IPS-NIHi11 (cell line): Measurements from ENCODE around the gene GABPA.
"Not testable (repeated sequence)": the region's sequence is repeated elsewhere in the genome, so short reads cannot be mapped to it uniquely, and the experiment has no call there.

Source experiments
- DNase-seq: peaks from one replicate; pipeline ENCODE4 v3.0.0; 2012; ENCODE audit warnings: mixed read lengths, low spot score

GABPA gene

DNA sequence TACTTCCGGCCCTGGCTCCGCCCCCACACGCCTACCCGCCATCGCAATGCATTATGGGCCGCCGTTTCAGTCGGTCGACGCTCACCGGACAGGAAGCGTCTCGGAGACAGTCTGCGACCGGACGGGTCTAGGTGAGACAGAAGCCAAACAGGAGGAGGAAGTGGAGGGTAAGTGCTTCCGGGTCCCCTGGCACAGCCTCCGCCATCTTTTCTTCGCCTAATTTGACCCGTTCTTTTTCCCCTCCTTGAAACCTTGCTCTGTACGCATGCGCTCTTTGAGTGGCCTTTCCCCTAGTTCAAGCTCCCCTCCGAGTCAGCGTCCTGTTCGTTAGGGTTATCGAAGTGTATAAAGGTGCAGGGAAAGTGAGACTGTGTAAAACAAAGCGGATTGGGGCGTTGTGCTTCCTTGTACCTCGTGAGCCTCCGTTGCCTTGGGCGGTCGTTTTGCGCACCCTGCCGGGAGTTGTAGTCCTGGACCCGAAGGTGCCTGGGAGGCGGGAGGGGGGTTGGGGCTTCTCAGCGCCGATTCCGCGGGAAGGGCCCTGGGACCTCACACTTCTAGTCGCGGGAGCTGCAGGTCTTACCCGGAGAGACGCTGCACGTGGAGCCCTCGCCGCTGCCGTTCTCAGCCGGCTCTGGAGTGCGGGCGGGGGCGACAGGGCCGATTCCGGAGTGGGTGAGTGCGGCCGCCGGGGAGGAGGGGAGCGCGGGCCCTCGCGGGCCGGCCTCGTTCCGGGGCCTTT lies at the start of gene GABPA, which contains the start of gene ATP5PF:
Gene GABPA (plus strand): TSS at position 69 of the 742 bp plus-strand sequence. CDS start 6,627 bp downstream, outside the sequence.
Gene ATP5PF (minus strand): TSS at position 1 of the 742 bp plus-strand sequence. CDS start 5,110 bp downstream, outside the sequence.
- peak; percentile 87 for DNase-seq

DNA sequence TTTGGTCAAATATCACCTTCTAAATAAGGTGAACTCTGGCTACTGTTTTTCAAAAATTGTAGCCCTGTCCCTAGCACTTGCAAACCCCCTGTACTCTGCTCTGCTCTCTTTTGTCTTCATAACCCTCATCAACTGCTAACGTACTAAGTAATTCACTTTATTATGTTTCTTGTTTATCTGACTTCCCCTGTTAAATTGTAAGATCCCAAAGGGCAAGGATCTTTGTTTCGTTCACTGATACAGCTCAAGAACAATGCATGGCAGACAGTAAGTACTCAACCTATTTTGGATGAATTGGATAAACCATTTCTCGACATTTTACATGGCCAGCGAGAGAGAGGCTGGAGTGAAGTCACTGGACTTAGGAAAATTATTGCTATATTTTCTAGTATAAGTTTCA lies 47.0 kb upstream of the GABPA start:
- no peak for DNase-seq

DNA sequence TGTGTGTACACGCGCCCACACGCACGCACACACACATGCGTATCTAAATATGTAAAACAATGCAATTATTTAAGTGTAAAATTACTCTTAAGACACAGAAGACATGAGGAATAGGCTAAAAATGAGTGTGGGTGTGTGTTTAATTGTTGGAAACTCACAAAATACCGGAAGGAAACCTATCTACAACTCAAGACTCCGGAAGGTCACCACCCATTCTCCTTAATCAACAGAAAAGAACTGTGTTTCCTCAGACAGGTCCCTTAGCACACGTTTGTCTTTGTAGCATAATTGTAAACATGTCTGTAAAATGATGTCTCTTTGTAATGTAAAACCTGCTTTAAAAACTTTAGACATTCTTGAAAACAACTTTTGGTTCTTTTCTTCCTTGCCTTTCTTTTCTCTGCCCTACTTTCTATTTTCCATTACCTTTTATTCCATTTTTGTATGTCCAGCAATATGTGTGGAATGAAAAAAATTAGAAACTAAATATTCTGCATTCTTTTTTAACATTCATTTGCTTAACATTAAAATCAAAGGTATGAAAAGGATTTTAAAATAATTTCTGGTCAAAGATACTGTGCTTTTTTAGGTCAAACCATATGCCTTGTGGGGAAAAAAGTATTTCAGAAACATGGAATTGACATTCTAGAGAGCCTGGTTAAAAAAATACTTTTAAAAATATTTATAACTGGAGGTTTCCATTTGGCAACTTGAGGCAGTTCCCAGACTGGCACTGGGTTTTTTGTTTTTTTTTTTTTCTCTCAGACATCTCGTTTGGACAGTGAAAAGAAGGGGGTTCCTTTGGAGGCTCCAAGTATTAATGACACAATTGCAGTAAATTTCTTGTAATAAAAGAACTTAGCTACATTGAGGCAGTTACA lies 46.3 kb upstream of the GABPA start:
- DNase-seq, result no peak

DNA sequence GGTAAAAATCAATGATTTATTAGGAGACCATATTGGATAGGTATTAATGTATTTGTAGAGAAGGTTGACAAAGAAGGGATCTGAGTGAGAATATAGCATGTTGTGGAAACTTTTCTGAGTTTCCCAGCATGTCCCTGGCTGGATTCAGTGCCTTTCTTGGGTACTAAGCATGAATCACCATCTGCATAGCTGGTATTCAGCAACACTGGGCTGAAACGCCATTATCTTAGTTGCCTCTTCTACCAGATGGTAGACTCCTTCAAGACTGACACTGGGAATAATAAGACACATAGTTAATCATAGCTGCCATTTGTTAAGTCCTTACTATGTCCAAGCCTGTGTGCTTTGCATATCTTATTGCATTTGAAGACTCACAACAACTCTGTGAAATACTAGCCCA lies 45.5 kb upstream of the GABPA start:
- DNase-seq, result no peak

DNA sequence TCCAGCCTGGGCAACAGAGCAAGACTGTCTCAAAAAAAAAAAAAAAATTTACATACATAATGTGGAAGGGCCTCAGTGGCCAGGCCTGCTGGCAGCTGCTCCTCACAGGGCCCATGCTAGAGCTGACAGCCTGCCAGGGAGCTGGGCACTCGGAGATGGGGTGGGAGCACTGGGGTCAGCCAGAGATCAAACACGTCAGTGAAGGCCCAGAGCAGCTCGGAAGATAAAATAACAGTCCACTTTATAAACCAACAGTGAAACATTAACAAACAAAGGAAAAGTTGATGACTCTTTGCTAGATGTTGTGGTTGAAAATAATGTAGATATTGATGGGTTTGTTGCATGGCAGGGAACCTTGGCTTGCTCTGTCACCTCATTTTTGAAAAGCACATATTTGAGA lies 42.8 kb upstream of the GABPA start:
- DNase-seq, result no peak

DNA sequence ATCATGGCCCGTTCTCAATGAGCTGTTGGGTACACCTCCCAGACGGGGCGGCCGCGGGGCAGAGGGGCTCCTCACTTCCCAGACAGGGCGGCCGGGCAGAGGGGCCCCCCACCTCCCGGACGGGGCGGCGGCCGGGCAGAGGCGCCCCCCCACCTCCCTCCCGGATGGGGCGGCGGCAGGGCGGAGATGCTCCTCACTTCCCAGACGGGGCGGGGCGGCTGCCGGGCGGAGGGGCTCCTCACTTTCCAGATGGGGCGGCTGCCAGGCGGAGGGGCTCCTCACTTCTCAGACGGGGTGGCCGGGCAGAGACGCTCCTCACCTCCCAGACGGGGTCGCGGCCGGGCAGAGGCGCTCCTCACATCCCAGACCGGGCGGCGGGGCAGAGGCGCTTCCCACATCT lies 39.3 kb upstream of the GABPA start:
- DNase-seq, result not testable (repeated sequence)

DNA sequence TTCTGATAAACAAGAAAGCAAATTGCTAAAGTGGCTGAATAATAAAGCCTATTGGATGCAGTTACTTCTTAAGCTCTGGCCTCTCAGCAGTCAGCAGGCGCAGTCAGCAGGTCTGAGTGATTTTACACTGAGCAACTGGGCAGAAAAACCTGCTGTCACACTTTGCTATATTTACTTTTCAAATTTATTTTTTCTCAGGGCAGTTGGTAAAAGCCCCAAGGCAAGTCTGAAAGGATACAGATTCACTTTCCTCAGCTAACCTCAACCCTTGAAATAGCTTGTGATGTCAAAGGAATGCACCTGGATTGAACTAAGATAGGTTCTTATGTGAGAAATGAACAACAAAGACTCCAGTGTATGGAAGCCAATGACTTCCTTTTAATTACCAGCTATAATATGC lies 34.0 kb upstream of the GABPA start:
- DNase-seq, result no peak

DNA sequence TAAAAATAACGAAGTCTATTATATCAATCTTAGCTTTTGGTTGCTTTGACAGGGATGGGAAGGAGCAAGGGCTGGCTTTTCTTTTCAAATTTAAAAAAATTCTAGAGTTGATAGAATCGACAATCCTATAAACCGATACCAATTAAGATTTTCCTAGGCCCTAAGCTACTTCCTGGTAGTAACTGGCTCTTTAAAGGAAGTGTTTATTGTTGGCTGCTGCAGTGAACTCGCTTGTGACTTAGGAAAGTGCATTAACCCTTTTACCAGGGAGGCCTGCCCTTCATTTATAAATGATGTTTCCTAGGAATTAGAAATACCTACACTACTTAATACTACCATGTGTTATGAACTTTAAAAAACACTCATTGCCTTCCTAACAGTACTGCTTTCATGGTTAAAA lies 33.2 kb upstream of the GABPA start:
- no peak for DNase-seq

DNA sequence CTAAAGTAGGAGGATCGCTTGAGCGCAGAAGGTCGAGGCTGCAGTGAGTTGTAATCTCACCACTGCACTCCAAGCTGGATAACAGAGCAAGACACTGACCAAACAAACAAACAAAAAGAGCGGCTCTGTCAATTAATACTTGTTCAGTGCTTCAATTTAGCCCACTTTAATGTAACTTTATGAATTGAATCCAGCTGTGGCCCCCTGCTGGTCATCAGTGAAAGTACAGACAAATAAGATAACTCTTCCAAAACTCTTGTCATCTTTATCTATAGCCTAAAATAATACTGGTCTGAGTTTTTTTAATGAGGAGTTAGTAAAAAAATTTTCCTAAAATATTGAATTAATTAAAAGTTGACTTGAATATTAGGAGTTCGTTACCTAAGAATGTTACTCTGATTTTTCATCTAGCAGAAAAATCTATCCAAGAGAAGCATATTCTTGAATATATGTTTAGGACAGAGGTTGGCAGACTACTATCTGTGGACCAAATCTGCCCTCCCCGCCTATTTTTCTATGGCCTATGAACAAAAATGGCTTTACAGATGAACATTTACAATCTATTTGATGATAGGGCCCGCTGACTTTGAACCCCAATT lies 26.2 kb upstream of the GABPA start:
- peak; percentile 25 for DNase-seq

DNA sequence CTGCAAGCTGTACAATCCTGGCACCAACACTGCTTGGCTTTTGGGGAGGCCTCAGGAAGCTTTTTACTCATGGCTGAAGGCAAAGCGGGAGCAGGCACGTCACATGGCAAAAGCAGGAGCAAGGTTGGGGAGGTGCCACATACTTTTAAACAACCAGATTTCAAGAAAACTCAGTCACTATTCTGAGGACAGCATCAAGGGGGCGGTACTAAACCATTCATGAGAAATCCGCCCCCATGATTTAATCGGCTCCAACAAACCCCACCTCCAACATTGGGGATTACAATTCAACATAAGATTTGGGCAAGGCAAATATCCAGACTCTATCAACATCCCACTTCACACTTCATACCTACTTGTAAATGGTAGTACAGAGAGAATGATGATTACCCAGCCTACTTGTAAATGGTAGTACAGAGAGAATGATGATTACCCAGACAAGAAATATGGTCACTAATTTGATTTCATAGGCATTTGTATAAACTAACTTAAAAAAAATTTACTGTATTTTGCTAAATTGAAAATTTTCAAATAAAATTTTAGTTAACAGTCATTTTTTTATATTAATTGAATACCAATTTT lies 25.0 kb upstream of the GABPA start:
- DNase-seq, result no peak

DNA sequence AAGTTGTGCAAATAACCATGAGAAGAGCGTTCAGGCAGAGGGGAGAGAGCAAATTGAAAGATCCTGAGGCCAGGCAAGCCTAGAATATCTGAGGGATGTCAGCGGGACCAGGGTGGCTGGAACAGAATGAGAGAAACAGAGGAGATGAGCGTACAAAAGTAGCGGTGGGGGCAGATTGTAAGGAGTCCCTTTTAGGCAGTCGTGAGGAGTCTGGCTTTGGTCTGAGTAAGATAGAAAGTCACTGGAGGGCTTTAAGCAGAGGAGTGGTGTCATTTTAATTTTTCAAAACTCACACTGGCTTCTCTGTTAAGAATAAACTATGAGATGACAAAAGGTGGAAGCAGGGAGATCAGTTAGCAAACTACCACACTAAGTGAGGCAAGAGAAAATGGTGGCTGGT lies 24.2 kb upstream of the GABPA start:
- no peak for DNase-seq

DNA sequence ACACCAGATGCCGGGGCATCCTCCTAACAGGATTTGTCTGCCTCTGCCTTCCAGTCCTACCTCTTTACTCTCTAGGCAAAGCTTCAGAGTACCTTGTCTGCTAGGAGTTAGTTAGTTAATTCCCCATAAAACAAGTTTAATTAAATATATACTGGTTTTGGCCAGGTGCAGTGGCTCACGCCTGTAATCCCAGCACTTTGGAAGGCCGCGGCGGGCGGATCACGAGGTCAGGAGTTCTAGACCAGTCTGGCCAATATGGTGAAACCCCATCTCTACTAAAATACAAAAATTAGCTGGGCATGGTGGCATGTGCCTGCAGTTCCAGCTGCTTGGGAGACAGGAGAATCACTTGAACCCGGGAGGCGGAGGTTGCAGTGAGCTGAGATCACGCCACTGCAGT lies 20.7 kb upstream of the GABPA start:
- not testable (repeated sequence) for DNase-seq

DNA sequence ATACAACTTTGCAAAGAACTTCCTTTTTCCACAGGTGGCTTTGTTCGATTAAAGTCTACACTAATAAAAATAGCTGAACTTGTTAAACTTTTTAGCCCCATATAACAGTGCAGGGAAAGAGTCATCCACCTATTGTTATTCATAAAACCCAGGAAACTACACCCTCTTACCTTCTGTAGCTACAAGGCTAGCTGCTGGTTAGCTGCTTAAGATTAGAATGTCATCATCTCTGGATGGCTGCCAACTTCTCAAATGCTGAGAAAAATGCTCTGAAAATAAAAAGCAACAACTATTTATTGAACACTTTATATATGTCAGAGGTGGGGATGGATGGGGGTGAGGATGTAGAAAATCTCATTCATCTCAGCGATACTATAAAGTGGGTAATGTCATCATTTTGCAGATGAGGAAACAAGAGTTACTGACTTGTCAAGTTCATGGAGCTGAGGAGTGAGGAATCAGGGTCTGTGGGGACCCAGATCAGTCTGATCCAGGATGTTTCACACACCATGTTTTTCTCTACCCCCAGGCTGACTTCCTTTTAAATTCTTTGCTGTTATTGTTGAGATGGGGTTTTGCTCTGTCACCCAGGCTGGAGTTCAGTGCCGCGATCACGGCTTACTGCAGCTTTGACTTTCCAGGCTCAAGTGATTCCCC lies 17.2 kb upstream of the GABPA start:
- DNase-seq, result no peak

DNA sequence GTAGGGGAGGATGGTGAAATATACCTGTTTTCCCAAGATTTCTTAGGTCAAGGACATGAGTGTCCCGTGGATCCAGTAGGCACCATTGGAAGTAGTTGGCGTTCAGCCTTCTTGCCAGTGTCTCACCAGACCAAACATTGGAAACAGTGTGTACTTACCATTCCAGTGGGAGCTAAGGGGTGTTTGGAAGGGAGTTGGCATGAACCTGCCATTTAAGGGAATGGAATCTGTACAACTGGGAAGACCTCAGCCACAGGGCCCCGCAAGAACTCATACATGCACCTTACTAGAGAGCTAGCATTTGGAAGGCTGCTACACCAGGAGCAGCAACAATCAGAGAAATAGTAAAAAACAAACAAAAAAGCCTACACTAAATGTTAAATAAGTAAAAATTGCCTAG lies 12.8 kb upstream of the GABPA start:
- DNase-seq, result no peak

DNA sequence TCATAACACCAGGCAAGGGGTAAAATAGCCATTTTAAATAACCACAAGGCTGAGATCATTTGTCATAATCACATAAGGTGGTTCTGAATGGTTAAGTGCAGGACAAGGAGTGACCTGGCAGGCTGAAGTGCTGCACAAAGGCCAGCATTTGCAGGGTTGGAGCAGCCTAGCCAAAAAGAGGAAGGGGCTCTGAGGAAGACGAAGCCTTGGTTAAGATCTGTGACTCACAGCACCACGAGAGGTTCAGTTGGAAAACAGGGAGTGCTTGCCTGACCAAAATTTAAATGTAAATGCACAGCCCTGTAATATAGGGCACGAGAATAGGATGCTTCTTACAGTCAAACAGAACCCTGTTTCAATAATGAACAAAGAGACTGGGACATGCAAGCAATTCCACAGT lies 12.1 kb upstream of the GABPA start:
- DNase-seq, result no peak

DNA sequence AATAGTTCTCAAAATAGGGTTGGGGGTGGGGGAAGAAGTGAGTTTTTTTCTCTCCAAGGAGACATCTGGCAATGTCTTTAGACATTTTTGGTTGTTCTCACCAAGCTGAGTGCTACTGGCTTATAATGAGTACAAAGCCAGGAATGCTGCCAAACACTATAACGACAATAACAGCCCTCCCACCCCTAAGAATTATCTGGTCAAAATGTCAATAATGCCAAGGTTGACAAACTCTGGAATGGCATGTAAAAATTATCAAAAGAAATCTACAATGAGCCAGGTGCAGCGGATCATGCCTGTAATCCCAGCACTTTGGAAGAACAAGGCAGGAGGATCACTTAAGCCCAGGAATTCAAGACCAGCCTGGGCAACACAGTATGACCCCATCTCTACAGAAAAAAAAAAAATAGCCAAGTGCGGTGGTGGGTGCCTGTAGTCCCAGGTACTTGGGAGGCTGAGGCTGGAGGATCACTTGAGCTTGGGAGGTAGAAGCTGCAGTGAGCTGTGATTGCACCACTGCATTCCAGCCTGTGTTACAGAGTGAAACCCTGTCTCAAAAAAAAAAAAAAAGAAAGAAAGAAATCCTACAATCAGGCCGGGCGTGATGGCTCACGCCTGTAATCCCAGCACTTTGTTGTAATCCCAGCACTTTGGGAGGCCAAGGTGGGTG lies 2.5 kb upstream of the GABPA start:
- DNase-seq, result no peak

DNA sequence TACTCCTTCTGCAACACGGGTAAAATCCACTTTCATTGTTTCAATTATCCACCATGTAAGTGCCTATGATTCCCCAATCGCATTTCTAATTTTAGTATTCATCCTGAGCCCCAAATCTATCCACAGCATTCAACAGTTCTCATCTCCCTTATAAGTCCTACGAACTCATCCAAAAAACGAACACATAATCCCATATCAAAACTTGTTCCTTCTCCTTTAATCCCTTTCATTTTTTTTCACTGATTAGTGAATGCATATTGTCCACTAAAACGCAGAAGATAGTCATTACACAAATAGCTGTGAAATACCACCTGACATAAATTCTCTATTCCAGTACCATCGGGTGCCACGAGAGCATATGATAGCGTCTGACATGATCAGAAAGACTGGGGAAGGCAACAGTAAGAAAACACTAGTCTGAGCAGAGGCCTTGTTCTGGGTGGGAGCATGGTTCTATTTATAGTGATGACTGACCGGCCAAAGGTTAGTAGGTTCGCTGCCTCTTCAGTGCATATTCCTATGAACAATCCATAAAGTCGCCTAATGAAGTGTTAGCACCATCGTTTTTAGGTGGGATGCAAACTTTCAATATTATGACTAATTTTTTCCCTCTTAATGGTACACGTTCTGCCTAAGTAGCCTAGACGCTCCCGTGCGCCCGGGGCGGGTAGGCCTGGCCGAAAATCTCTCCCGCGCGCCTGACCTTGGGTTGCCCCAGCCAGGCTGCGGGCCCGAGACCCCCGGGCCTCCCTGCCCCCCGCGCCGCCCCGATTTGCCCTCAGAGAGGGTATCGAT lies 716 bp upstream of the GABPA start:
- DNase-seq, result no peak

DNA sequence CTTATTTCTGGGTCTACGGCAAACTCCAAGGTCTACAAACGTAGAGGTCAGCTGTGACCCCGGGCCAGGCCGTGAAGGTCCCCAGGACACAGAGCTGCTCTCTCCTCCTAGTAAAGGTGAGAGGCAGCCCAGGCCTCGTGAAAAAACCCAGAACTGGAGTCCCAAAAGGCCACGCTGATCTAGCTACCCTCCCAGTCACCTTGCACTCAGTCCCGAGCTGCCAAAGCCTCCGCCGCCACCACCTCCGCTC lies 193 bp upstream of the GABPA start:
- no peak for DNase-seq

DNA sequence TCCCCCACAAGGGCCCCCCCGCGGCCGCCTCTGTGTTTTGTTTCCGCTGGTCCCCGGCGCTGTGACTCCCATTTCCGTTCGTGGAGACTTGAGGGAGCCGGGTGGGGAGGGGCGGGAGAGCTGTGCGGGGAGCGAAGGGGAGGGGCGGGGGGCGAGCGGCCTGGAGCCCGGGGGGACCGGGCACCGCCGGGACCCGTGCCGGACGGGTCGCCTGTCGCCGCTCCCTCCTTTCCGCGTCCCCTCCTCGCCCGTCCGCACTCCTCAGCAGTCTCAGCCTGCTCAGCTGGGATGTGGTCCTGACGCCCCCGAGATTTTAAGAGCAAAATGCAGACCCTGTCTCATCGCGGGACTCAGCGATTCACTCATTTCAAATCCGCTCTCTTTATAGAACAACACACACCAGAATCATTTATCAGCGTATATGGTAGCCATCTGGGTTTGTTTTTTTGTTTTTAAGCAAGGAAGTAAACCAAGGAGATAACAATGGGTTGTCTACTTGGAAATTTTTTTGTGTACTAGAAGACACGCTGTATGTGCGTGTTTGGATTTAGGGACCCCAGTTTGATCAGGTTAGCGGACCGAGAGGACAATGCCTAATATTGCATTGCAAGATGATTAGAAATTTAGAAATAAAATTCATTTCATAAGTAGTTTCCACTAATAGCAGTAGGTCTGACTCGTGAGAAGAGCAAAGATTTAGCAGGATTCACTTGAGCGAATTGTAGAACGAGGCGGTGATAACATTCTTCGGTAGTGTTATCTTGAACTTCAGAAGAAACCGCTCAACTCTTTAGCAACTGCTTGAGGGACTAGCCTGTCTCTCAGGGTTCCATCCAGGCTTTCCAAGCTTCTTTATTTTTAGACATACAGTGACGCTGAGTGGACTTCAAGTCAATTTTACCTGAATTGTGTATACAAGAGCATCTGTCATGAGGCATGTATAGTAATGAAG lies 1.1 kb downstream of the GABPA start:
- DNase-seq, result peak; percentile 79

DNA sequence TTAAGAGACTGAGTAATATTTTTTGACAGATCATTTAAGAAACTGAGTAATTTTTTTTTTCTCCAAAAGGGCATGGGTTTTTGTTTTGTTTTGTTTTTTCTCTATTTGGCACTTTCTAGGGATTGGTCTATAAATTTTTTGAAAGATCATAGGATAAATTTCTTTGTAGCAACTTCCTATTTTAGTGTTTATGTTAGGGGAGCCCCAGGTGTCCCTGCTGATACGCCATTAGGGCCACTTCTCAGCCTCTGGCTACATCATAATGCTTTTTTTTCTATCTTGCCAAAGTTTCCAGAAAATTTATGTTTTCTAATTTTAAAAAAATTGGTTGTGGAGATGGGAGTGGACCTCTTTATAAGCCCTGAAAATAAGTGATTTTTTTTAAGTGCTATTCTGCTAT lies 2.6 kb downstream of the GABPA start:
- no peak for DNase-seq
